Measurements from ENCODE around the gene COL1A1.
A peak's percentile ranks its signal among the peaks of the same experiment; 100 is the strongest.

Gene COL1A1

GRCh38 chr17:50219939-50220465 is 18.6 kb upstream of the COL1A1 start:
- TF ChIP-seq CTCF (IDR thresholded peaks at IDR 0.05; ENCODE audit: low read depth, low read length) = no peak
- DNase-seq (ENCODE audit: extremely low read depth, low read depth) = no peak

GRCh38 chr17:50219342-50219741 is 17.9 kb upstream of the COL1A1 start:
- no peak for DNase-seq (ENCODE audit: extremely low read depth, low read depth)
- TF ChIP-seq CTCF (IDR thresholded peaks at IDR 0.05; ENCODE audit: low read depth, low read length) = no peak

DNA sequence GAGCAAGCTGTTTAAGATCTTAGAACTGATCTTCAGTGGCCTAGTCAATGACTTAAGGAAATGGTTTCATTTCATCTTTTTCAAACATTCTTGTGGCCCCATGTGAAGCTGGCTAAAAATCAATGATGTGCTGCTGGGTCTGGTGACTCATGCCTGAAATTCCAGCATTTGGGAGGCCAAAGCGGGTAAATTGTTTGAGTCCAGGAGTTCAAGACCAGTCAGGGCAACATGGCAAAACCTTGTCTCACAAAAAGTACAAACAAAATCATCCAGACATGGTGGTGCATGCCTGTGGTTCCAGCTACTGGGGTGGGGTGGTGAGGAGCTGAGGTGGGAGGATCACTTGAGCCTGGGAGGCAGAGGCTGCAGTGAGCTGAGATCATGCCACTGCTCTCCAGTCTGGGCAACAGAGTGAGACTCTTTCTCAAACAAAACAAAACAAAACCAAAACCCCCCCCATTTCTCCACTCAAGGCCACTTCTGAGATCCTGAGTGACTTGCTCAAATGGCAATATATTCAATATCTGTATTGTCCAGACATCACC is 17.4 kb upstream of the COL1A1 start:
- no peak for TF ChIP-seq CTCF (IDR thresholded peaks at IDR 0.05; ENCODE audit: low read depth, low read length)
- DNase-seq (ENCODE audit: extremely low read depth, low read depth) = peak; percentile 77

GRCh38 chr17:50218071-50218759 is 16.8 kb upstream of the COL1A1 start:
- DNase-seq (ENCODE audit: extremely low read depth, low read depth) = no peak
- TF ChIP-seq CTCF (IDR thresholded peaks at IDR 0.05; ENCODE audit: low read depth, low read length) = no peak

DNA sequence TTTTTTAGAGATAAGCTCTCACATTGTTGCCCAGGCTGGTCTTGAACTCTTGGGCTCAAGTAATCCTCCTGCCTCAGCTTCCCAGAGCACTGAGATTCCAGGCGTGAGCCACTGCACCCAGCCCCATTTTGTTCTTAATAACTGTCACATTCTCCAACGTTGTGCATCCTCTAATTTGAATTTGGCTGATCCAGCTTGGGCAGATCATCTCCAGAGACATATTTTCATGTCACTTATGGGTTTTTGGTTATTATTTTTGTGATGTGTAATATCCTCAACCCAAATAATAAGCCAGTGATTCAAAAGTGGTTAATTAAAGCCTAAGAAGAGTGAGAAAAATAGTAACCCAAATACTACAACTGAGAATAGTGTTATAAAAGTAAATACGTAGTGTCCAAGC is 16.2 kb upstream of the COL1A1 start:
- TF ChIP-seq CTCF (IDR thresholded peaks at IDR 0.05; ENCODE audit: low read depth, low read length) = no peak

DNA sequence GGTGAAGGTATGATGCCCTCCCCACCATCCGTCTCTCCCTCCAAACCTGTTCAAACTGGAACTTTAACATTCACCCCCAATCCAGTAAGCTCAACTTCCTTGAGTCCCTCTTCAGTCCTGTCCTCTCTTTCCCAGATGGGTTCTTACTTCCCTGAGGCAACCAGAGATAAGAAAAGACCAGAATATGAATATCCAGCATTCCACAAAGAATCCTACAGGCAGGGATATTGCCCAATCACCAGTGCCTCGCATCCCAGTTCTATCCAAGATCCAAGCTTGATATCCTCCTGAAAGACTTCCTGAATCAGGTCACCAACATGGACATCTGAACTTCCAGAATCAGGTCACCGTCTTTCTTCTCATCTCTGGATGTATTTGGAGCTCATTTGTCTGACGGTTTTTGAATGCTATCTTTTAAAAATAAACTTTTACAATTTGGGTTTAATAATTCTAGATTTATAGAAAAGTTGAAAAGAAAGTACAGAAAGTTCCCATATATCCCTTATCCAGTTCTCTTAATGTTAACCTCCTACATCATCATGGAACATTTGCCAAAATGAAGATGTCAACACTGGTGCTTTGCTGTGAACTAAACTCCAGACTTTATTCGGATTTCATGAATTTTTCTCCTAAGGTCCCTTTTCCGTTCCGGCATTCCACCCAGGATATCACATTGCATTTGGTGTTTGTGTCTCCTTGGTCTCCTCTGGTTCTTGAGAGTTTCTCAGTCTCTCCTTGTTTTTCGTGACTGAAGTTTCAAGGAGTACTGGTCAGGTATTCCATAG is 13.7 kb upstream of the COL1A1 start:
- no peak for DNase-seq (ENCODE audit: extremely low read depth, low read depth)
- no peak for TF ChIP-seq CTCF (IDR thresholded peaks at IDR 0.05; ENCODE audit: low read depth, low read length)

More for the DNA sequence above, 16.2 kb upstream of the COL1A1 start:
- DNase-seq (ENCODE audit: extremely low read depth, low read depth) = no peak
